K562 (cell line): ENCODE results near the gene RABEPK. TPM values are rescaled to one million over a fixed set of nuclear protein-coding genes. Genes with fewer than 3 reads are reported as not detected.
A peak's percentile ranks its signal among the peaks of the same experiment; 100 is the strongest.

Experiments
- ARNT ChIP-seq, 2 experiments: fragments of 450-650 bp; IDR thresholded peaks; 2 replicates each; pipeline ENCODE4 v1.6.1; 2016; ENCODE audit warnings: mild to moderate bottlenecking in 1 of 2
- BRF1 ChIP-seq: IDR thresholded peaks from 3 replicates; pipeline ENCODE4 v1.6.1; 2011; ENCODE audit warnings: borderline replicate concordance, mild to moderate bottlenecking; ENCODE audit not compliant: insufficient read length; ENCODE audit errors: extremely low read depth
- CEBPG ChIP-seq, 3 experiments: fragments of 200-800 bp in 1 of 3; sonication (Bioruptor generic) in 1 of 3; sonication (generic) in 1 of 3; formaldehyde crosslinking in 1 of 3; IDR thresholded peaks in 2 of 3; conservative IDR thresholded peaks in 1 of 3; 2 replicates each; pipeline versions ENCODE4 v1.6.1 to v1.8.0; 2016 to 2022; ENCODE audit warnings: missing compliant biosample characterization in 2 of 3, missing genetic modification characterization in 2 of 3, mild to moderate bottlenecking in 1 of 3, missing genetic modification reagents in 1 of 3
- CSDE1 ChIP-seq, 2 experiments: fragments of 450-650 bp; IDR thresholded peaks; 2 replicates each; pipeline ENCODE4 v1.6.1; 2016; ENCODE audit warnings: mild to moderate bottlenecking in 1 of 2
- ERF ChIP-seq: fragments of 450-650 bp; formaldehyde crosslinking; IDR thresholded peaks from 2 replicates; pipeline ENCODE4 v1.4.0; 2020; ENCODE audit warnings: mild to moderate bottlenecking, mixed read lengths
- FOXA3 ChIP-seq, 2 experiments: fragments of 450-650 bp in 1 of 2; sonication (generic) in 1 of 2; formaldehyde crosslinking; IDR thresholded peaks in 1 of 2; conservative IDR thresholded peaks in 1 of 2; 2 replicates each; pipeline versions ENCODE4 v1.4.0 to v1.8.0; 2020 to 2022; ENCODE audit warnings: mild to moderate bottlenecking in 2 of 2, missing genetic modification reagents in 1 of 2
- FOXJ3 ChIP-seq: sonication (generic); formaldehyde crosslinking; IDR thresholded peaks from 2 replicates; pipeline ENCODE4 v1.4.0; 2020; ENCODE audit warnings: mild to moderate bottlenecking, missing genetic modification reagents
- HMBOX1 ChIP-seq: sonication (generic); IDR thresholded peaks from 2 replicates; pipeline ENCODE4 v1.6.1; 2016
- HMG20B ChIP-seq: fragments of 250-450 bp; sonication (Bioruptor Pico); IDR thresholded peaks from 2 replicates; pipeline ENCODE4 v1.5.0; 2021; ENCODE audit warnings: mild to moderate bottlenecking
- HMGN3 ChIP-seq: IDR thresholded peaks from 2 replicates; pipeline ENCODE4 v1.6.1; 2011; ENCODE audit warnings: borderline replicate concordance, low read depth, mild to moderate bottlenecking, mixed read lengths, low read length; ENCODE audit not compliant: insufficient read length; ENCODE audit errors: extremely low read depth
- IRF9 ChIP-seq: fragments of 450-650 bp; IDR thresholded peaks from 2 replicates; pipeline ENCODE4 v1.6.1; 2016; ENCODE audit warnings: missing biosample characterization, missing genetic modification characterization
- NBN ChIP-seq: fragments of 450-650 bp; IDR thresholded peaks from 2 replicates; pipeline ENCODE4 v1.6.1; 2016; ENCODE audit warnings: low read depth, mild to moderate bottlenecking
- NCOA4 ChIP-seq: fragments of 450-650 bp; IDR thresholded peaks from 2 replicates; pipeline ENCODE4 v1.6.1; 2018; ENCODE audit warnings: mild to moderate bottlenecking; ENCODE audit not compliant: partially characterized antibody
- PPARD ChIP-seq: fragments of 250-450 bp; sonication (Bioruptor Pico); IDR thresholded peaks from 2 replicates; pipeline ENCODE4 v1.8.0; 2022; ENCODE audit warnings: inconsistent platforms, mild to moderate bottlenecking, moderate library complexity
- SREBF2 ChIP-seq: sonication (generic); formaldehyde crosslinking; IDR thresholded peaks from 2 replicates; pipeline ENCODE4 v1.4.0; 2020; ENCODE audit warnings: mild to moderate bottlenecking, missing genetic modification reagents
- SRSF9 ChIP-seq: fragments of 200-400 bp; formaldehyde crosslinking; IDR thresholded peaks from 2 replicates; pipeline ENCODE4 v1.6.1; 2017; ENCODE audit warnings: low read depth, low read length, borderline replicate concordance
- SUPT5H ChIP-seq: fragments of 450-650 bp; IDR thresholded peaks from 2 replicates; pipeline ENCODE4 v1.6.1; 2016
- TARDBP ChIP-seq: fragments of 450-650 bp; IDR thresholded peaks from 2 replicates; pipeline ENCODE4 v1.6.1; 2016
- TBL1XR1 ChIP-seq, 2 experiments: IDR thresholded peaks; 2 replicates each; pipeline ENCODE4 v1.6.1; 2012; ENCODE audit warnings: improper control_type of control experiment in 2 of 2, low read length in 2 of 2, mild to moderate bottlenecking in 1 of 2
- TFE3 ChIP-seq: fragments of 450-650 bp; formaldehyde crosslinking; IDR thresholded peaks from 2 replicates; pipeline ENCODE4 v1.4.0; 2020; ENCODE audit warnings: mild to moderate bottlenecking, mixed read lengths
- ZNF24 ChIP-seq: fragments of 450-650 bp; IDR thresholded peaks from 2 replicates; pipeline ENCODE4 v1.6.1; 2016
- ZNF253 ChIP-seq: fragments of 250-450 bp; sonication (Bioruptor Pico); conservative IDR thresholded peaks from 2 replicates; pipeline ENCODE4 v1.6.1; 2021; ENCODE audit warnings: mild to moderate bottlenecking
- ZNF324 ChIP-seq: fragments of 250-450 bp; sonication (Bioruptor Pico); IDR thresholded peaks from 2 replicates; pipeline ENCODE4 v1.4.0; 2020; ENCODE audit warnings: mild to moderate bottlenecking
- ZNF717 ChIP-seq: fragments of 250-450 bp; sonication (Bioruptor Pico); IDR thresholded peaks from 2 replicates; pipeline ENCODE4 v1.5.0; 2021
- polyA plus RNA-seq, 8 experiments: library from polyadenylated mRNA; depleted of rRNA in 4 of 8; stranded (reverse) in 5 of 8; unstranded in 3 of 8; fragments of >200 nt; fragmentation: Nextera tagmentation in 2 of 8; fragmentation: Illumina TruSeq in 1 of 8; extraction: Ambion mirVana in 2 of 8; extraction: Trizol in 1 of 8; gene quantifications; 2 replicates each; pipeline versions ENCODE4 v1.2.1 to v1.2.3, GENCODE V29; 2011 to 2014; ENCODE audit warnings: inconsistent platforms in 1 of 8, missing spikeins in 1 of 8
- total RNA-seq, 7 experiments: library from RNA; depleted of rRNA in 6 of 7; stranded (reverse); fragments of >200 nt in 6 of 7; fragmentation: Illumina TruSeq in 2 of 7; extraction: Trizol in 2 of 7; gene quantifications; 2 replicates each; pipeline versions ENCODE4 v1.2.1 to v1.2.3, GENCODE V29; 2011 to 2021; ENCODE audit warnings: low replicate concordance in 1 of 7
- TF ChIP-seq, protein P1 (sequence below): conservative IDR thresholded peaks from 2 replicates; pipeline ENCODE4 v1.6.1; 2011; ENCODE audit warnings: low read depth, mild to moderate bottlenecking, low read length; ENCODE audit not compliant: control insufficient read depth

RABEPK gene
- total and polyA plus RNA-seq, 9 of the 15 experiments (the other 6 are each of a cell fraction or from before 2014, with no cell fraction given), result 38.3 to 113 (median 52.8) TPM

DNA sequence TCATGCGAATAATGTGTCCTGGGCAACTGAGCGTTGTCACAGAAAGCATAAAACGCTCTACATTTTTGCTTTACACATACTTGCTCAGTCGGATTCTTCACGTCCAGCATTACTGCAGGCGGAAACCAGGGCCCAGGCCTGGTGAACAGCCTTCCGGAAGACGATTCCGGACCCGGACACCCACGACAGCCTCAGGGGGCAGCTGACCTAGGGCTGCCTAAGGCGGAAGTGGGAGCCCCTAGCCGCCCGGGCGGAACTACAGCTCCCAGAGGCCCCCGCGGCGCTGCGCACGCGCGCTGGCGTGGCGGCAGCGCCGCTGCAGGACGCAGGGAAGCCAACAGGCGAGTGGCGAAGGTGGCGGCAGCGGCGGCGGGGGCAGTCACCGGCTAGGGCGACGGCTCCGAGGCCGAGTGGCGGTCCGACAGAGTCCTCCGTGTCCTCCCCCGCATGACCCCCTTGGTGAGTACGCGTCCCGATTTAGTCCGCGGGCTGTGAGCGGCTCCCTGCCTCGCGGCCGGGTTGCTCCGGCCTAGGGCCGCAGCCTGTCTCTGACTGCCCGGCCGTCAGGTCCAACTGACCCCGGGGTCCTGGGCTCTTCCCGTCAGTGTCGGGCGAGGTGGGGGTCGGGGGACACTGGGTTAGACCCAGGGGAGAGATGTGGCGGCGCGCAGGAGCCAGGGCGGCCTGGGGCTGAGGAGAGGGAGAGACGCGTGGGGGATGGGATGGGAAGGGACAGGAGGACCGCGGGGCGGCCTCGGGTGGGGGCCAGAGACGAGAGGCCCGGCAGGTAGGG, 61.4 kb downstream of the RABEPK start, which contains the start of gene GAPVD1 (continued):
- TF ChIP-seq FOXJ3 (no peak), NBN (peak; percentile 23), HMBOX1 (peak; percentile 48; the same call in 1 of the 2 replicates), TARDBP (0 out of 2 replicates have a peak, but pooled peaks have one; percentile 27), ZNF253 (CRISPR knock-in tag) (no peak), HMGN3 (peak; percentile 60), IRF9 (tag) (no peak), HMG20B (no peak), SUPT5H (peak; percentile 79), CEBPG (CRISPR knock-in tag; IDR thresholded peaks at IDR 0.05) (0 out of 2 replicates have a peak, but pooled peaks have one; percentile 37), CEBPG (tag; conservative IDR thresholded peaks at IDR 0.05 in 1 of 2, IDR thresholded peaks at IDR 0.05 in 1 of 2) (no peak), ZNF24 (no peak), ZNF324 (0 out of 2 replicates have a peak, but pooled peaks have one; percentile 22), TFE3 (no peak), PPARD (CRISPR knock-in tag) (no peak), ERF (CRISPR knock-in tag) (0 out of 2 replicates have a peak, but pooled peaks have one; percentile 44), ZNF717 (no peak), BRF1 (no peak), FOXA3 (CRISPR knock-in tag; conservative IDR thresholded peaks at IDR 0.05 in 1 of 2, IDR thresholded peaks at IDR 0.05 in 1 of 2) (no peak; a peak in 1 of 4 replicates), TBL1XR1 (IDR thresholded peaks at IDR 0.05; ENCODE audit: low read length in 2 of 2) (no peak; a peak in 1 of 4 replicates), ARNT (IDR thresholded peaks at IDR 0.05) (no peak), CSDE1 (IDR thresholded peaks at IDR 0.05) (no peak), NCOA4 (no peak), SREBF2 (CRISPR knock-in tag) (no peak), SRSF9 (no peak)
- TF ChIP-seq, protein P1, sequence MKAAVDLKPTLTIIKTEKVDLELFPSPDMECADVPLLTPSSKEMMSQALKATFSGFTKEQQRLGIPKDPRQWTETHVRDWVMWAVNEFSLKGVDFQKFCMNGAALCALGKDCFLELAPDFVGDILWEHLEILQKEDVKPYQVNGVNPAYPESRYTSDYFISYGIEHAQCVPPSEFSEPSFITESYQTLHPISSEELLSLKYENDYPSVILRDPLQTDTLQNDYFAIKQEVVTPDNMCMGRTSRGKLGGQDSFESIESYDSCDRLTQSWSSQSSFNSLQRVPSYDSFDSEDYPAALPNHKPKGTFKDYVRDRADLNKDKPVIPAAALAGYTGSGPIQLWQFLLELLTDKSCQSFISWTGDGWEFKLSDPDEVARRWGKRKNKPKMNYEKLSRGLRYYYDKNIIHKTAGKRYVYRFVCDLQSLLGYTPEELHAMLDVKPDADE, result peak; percentile 98
